H1 (cell line): ENCODE results near the gene PTCHD1. TPM values are rescaled to one million over a fixed set of nuclear protein-coding genes. Genes with fewer than 3 reads are reported as not detected.

ENCODE experiments used
- CTCF ChIA-PET: fragments of 300-600 bp; sonication (Branson Sonifier 250); formaldehyde crosslinking; loops from one replicate; lab custom pipeline; 2021; ENCODE audit not compliant: partially characterized antibody; lab: Charles Lee
- POLR2A ChIA-PET: fragments of 300-600 bp; sonication (Branson Sonifier 250); formaldehyde crosslinking; loops from one replicate; lab custom pipeline; 2021; ENCODE audit warnings: inconsistent platforms; ENCODE audit not compliant: partially characterized antibody; lab: Charles Lee
- DNase-seq, 2 experiments: peaks; one replicate each; pipeline versions ENCODE4 v3.0.0 to v3.0.0-alpha.2; 2010 to 2022; ENCODE audit warnings: low spot score in 2 of 2, low read depth in 1 of 2, mixed read lengths in 1 of 2
- FAIRE-seq: peaks from 2 replicates; lab custom pipeline; 2011; peaks lifted over from hg19 to GRCh38; lab: Jason Lieb, UNC
- H2AFZ ChIP-seq: 2 replicates; pipeline ENCODE4 v1.8.1; 2012; ENCODE audit warnings: low read length, inconsistent platforms
- H2AK5ac ChIP-seq: 2 replicates; pipeline ENCODE4 v1.6.1; 2013; ENCODE audit warnings: low read depth, low read length
- H2BK120ac ChIP-seq: replicated peaks from 2 replicates; pipeline ENCODE3; 2013; ENCODE audit warnings: low read depth, low read length, inconsistent platforms
- H2BK12ac ChIP-seq: 2 replicates; pipeline ENCODE4 v1.6.1; 2013; ENCODE audit warnings: low read depth, low read length
- H2BK15ac ChIP-seq: 2 replicates; pipeline ENCODE4 v1.6.1; 2013; ENCODE audit warnings: low read length
- H2BK20ac ChIP-seq: 2 replicates; pipeline ENCODE4 v1.6.1; 2013; ENCODE audit warnings: low read length
- H2BK5ac ChIP-seq: 2 replicates; pipeline ENCODE4 v1.6.1; 2013; ENCODE audit warnings: low read depth, low read length
- H3K14ac ChIP-seq: 2 replicates; pipeline ENCODE4 v1.6.1; 2013; ENCODE audit warnings: inconsistent platforms; ENCODE audit not compliant: insufficient read length
- H3K18ac ChIP-seq: 2 replicates; pipeline ENCODE4 v1.6.1; 2013; ENCODE audit warnings: low read length; ENCODE audit errors: extremely low read depth
- H3K23ac ChIP-seq: 2 replicates; pipeline ENCODE4 v1.6.1; 2013; ENCODE audit warnings: inconsistent platforms; ENCODE audit not compliant: insufficient read length
- H3K23me2 ChIP-seq: 2 replicates; pipeline ENCODE4 v1.6.1; 2013; ENCODE audit warnings: low read depth, low read length
- H3K27ac ChIP-seq: 2 replicates; pipeline ENCODE4 v1.6.1; 2011; ENCODE audit warnings: low read depth, low read length, inconsistent platforms
- H3K27me3 ChIP-seq, 4 experiments: replicated peaks in 1 of 4; 1 replicate in 1 of 4; 2 replicates in 3 of 4; pipeline versions ENCODE4 v1.6.1 to v1.8.1; 2011 to 2013; ENCODE audit warnings: low read length in 3 of 4, mild to moderate bottlenecking in 3 of 4, inconsistent platforms in 2 of 4, mixed read lengths in 2 of 4, moderate library complexity in 1 of 4; ENCODE audit not compliant: control insufficient read depth in 3 of 4, insufficient read depth in 3 of 4; ENCODE audit errors: extremely low read depth in 1 of 4
- H3K36me3 ChIP-seq, 4 experiments: 2 replicates each; pipeline versions ENCODE4 v1.6.1 to v1.8.1; 2011 to 2013; ENCODE audit warnings: mild to moderate bottlenecking in 4 of 4, low read length in 3 of 4, moderate library complexity in 2 of 4, control low read depth in 1 of 4, inconsistent platforms in 1 of 4; ENCODE audit not compliant: insufficient read depth in 4 of 4, control insufficient read depth in 2 of 4
- H3K4ac ChIP-seq: replicated peaks from 2 replicates; pipeline ENCODE3; 2013; ENCODE audit warnings: low read length, low read depth, mixed read lengths, inconsistent platforms; ENCODE audit not compliant: insufficient read length
- H3K4me1 ChIP-seq, 4 experiments: replicated peaks in 1 of 4; 1 replicate in 1 of 4; 2 replicates in 3 of 4; pipeline versions ENCODE4 v1.6.1 to v1.8.1; 2011 to 2013; ENCODE audit warnings: low read length in 3 of 4, inconsistent platforms in 2 of 4, mixed read lengths in 1 of 4; ENCODE audit not compliant: insufficient read depth in 4 of 4, control insufficient read depth in 3 of 4
- H3K4me2 ChIP-seq, 2 experiments: 2 replicates each; pipeline versions ENCODE4 v1.6.1 to v1.8.1; 2011 to 2013; ENCODE audit warnings: low read depth in 2 of 2, low read length in 2 of 2, control low read depth in 1 of 2, inconsistent platforms in 1 of 2, mild to moderate bottlenecking in 1 of 2; ENCODE audit not compliant: insufficient read depth in 1 of 2
- H3K4me3 ChIP-seq, 4 experiments: fragments of 200-600, 300-600 bp in 1 of 4; sonication (generic), shearing (Covaris generic), sonication (Bioruptor Twin) in 1 of 4; 2 replicates each; pipeline versions ENCODE4 v1.5.1 to v1.8.1; 2011 to 2016; ENCODE audit warnings: low read length in 4 of 4, low read depth in 3 of 4, control low read depth in 2 of 4, inconsistent platforms in 2 of 4, mild to moderate bottlenecking in 2 of 4, mixed read lengths in 1 of 4, moderate library complexity in 1 of 4; ENCODE audit not compliant: insufficient read depth in 2 of 4; ENCODE audit errors: extremely low read depth in 1 of 4
- H3K56ac ChIP-seq: replicated peaks from 2 replicates; pipeline ENCODE3; 2013; ENCODE audit warnings: low read depth, mild to moderate bottlenecking, mixed read lengths, low read length, inconsistent platforms; ENCODE audit not compliant: insufficient read length
- H3K79me1 ChIP-seq: 2 replicates; pipeline ENCODE4 v1.6.1; 2013; ENCODE audit warnings: low read depth, low read length, control low read depth
- H3K79me2 ChIP-seq, 2 experiments: 2 replicates each; pipeline versions ENCODE4 v1.6.1 to v1.8.1; 2012 to 2013; ENCODE audit warnings: low read length in 2 of 2, mild to moderate bottlenecking in 2 of 2, inconsistent platforms in 1 of 2; ENCODE audit not compliant: insufficient read depth in 2 of 2, control insufficient read depth in 1 of 2
- H3K9ac ChIP-seq, 4 experiments: replicated peaks in 1 of 4; 1 replicate in 1 of 4; 2 replicates in 3 of 4; pipeline versions ENCODE4 v1.6.1 to v1.8.1; 2011 to 2013; ENCODE audit warnings: low read depth in 3 of 4, low read length in 3 of 4, control low read depth in 2 of 4, mild to moderate bottlenecking in 2 of 4, moderate library complexity in 2 of 4, inconsistent platforms in 1 of 4; ENCODE audit errors: extremely low read depth in 1 of 4
- H3K9me3 ChIP-seq, 2 experiments: 2 replicates each; pipeline versions ENCODE4 v1.6.1 to v1.8.1; 2012 to 2013; ENCODE audit warnings: mild to moderate bottlenecking in 2 of 2, moderate library complexity in 2 of 2, control low read depth in 1 of 2, inconsistent platforms in 1 of 2, low read depth in 1 of 2, low read length in 1 of 2, mixed read lengths in 1 of 2; ENCODE audit not compliant: insufficient read depth in 2 of 2
- H4K20me1 ChIP-seq, 2 experiments: replicated peaks in 1 of 2; 2 replicates each; pipeline versions ENCODE3 to v1.8.1; 2011 to 2013; ENCODE audit warnings: inconsistent platforms in 2 of 2, low read length in 2 of 2, mild to moderate bottlenecking in 1 of 2; ENCODE audit not compliant: insufficient read depth in 2 of 2, control insufficient read depth in 1 of 2
- H4K5ac ChIP-seq: 2 replicates; pipeline ENCODE4 v1.6.1; 2013; ENCODE audit warnings: low read length, low read depth, mixed read lengths, inconsistent platforms; ENCODE audit not compliant: insufficient read length
- H4K8ac ChIP-seq: 2 replicates; pipeline ENCODE4 v1.8.0; 2013; ENCODE audit warnings: mild to moderate bottlenecking, moderate library complexity, low read length, inconsistent platforms; ENCODE audit not compliant: insufficient read depth; ENCODE audit errors: extremely low read depth
- H4K91ac ChIP-seq: replicated peaks from 2 replicates; pipeline ENCODE3; 2013; ENCODE audit warnings: low read length, mixed read lengths, inconsistent platforms; ENCODE audit not compliant: insufficient read length
- YY1 ChIP-seq: IDR thresholded peaks from 2 replicates; pipeline ENCODE4 v1.6.1; 2011; ENCODE audit warnings: low read depth, mild to moderate bottlenecking, low read length
- WGBS, 2 experiments: shearing (Covaris generic) in 1 of 2; methylation state at CpG; one replicate each; pipeline versions ENCODE4 v1.1.6 to v1.1.7; 2013 to 2015; ENCODE audit warnings: low lambda C conversion rate in 2 of 2, mixed read lengths in 2 of 2, inconsistent platforms in 1 of 2, low coverage in 1 of 2, missing lambda C conversion rate in 1 of 2; ENCODE audit not compliant: insufficient replicate concordance in 2 of 2, insufficient coverage in 1 of 2, insufficient read length in 1 of 2; ENCODE audit errors: extremely low coverage in 1 of 2, missing lambda C conversion rate in 1 of 2; 5-methylcytosine and 5-hydroxymethylcytosine counted together
- polyA plus RNA-seq, 7 experiments: library from polyadenylated mRNA; depleted of rRNA in 3 of 7; stranded (reverse) in 5 of 7; unstranded in 2 of 7; fragments of >200 nt in 5 of 7; fragments of 200-250 nt in 2 of 7; gene quantifications; 1 replicate in 5 of 7; 2 replicates in 1 of 7; 4 replicates in 1 of 7; pipeline versions ENCODE4 v1.2.1 to v1.2.3, GENCODE V29; 2011 to 2013; ENCODE audit warnings: missing spikeins in 2 of 7, mixed read lengths in 2 of 7
- total RNA-seq: library from RNA; stranded (reverse); fragmentation: NEBNext Ultra II Directional; extraction: Animal tissue kit (Norgen Biotek cat#: 25700); gene quantifications from 2 replicates; pipeline ENCODE4 v1.2.1, GENCODE V29; 2021
- TF ChIP-seq, protein P1 (sequence below): IDR thresholded peaks from 2 replicates; pipeline ENCODE4 v1.6.1; 2012; ENCODE audit warnings: inconsistent platforms

PTCHD1 gene
- total and polyA plus RNA-seq, 2 of the 8 experiments (the other 6 are each of a cell fraction or from before 2014, with no cell fraction given): 0.53 to 2.4 TPM

DNA sequence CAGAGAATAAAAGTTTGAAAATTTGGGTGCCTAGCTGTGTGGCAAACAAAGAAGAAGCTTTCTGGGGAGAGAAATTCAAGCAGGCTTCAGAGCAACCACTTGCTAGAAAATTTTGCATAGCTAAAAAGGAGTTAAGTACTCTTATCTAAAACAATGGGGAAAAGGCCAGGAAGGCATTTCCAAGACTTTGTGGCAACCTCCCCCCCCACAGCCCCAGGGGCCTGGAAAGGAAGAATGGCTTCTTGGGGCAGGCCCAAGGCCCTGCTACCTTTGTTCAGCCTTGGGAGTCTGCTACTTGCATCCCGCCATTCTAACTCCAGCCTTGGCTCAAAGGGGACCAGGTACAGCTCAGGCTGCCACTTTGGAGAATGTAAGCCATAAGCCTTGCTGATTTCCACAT lies 102.2 kb downstream of the PTCHD1 start:
- Histone ChIP-seq H3K23me2 (no peaks in the 10 kb centered on the region), H3K9me3 (no peaks in the 10 kb centered on the region), H3K14ac (no peak overlapping the region), H4K8ac (no peak overlapping the region), H3K23ac (no peak overlapping the region), H3K27me3 (no peaks in the 10 kb centered on the region), H3K4me1 (no peaks in the 10 kb centered on the region; a peak in 1 of 7 replicates), H3K27ac (no peak overlapping the region), H2BK20ac (no peak overlapping the region), H3K36me3 (no peaks in the 10 kb centered on the region), H3K56ac (no peak overlapping the region), H2BK120ac (peak overlapping the region; percentile 54), H4K5ac (peak overlapping the region; percentile 75), H2AFZ (no peak overlapping the region; the same call in 1 of the 2 replicates), H2BK12ac (peak overlapping the region; percentile 80; the same call in 1 of the 2 replicates), H2BK5ac (peak overlapping the region; percentile 93; the same call in 1 of the 2 replicates), H2BK15ac (no peak overlapping the region), H4K91ac (no peak overlapping the region), H3K4ac (no peak overlapping the region), H3K79me2 (no peaks in the 10 kb centered on the region), H3K79me1 (no peaks in the 10 kb centered on the region), H4K20me1 (no peaks in the 10 kb centered on the region), H3K4me3 (no peak overlapping the region), H3K9ac (no peak overlapping the region), H3K4me2 (peak overlapping the region in 1 of 2 experiments; percentile 29; a peak in 2 of 4 replicates), H2AK5ac (no peak overlapping the region), H3K18ac (peak overlapping the region; percentile 83; the same call in 1 of the 2 replicates)
- ChIA-PET POLR2A (no interaction called here), CTCF (no interaction called here)
- peak; percentile 39 to 44 for DNase-seq
- FAIRE-seq: peak; percentile 78
- 0 out of 2 replicates have a peak, but pooled peaks have one; percentile 28 for TF ChIP-seq YY1
- TF ChIP-seq, protein P1, sequence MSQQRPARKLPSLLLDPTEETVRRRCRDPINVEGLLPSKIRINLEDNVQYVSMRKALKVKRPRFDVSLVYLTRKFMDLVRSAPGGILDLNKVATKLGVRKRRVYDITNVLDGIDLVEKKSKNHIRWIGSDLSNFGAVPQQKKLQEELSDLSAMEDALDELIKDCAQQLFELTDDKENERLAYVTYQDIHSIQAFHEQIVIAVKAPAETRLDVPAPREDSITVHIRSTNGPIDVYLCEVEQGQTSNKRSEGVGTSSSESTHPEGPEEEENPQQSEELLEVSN: no peak
- WGBS, 2 experiments: 70% methylated on average over 1 of the region's 1 CpG; no CpG with 5 or more reads in 1 of the 2 experiments
